ENCODE measurements around the gene MTUS2.

MTUS2 gene

GRCh38 chr13:29418026-29418425 is 597.9 kb downstream of the MTUS2 start:
- no peak for TF ChIP-seq GABPA (IDR thresholded peaks at IDR 0.05; ENCODE audit: low read depth)
- TF ChIP-seq SPI1 (IDR thresholded peaks at IDR 0.05; ENCODE audit: borderline replicate concordance, low read depth): no peak
- TF ChIP-seq CTCF (IDR thresholded peaks at IDR 0.05; ENCODE audit: insufficient read depth, low read length): no peak
- no peak for TF ChIP-seq REST (IDR thresholded peaks at IDR 0.05; ENCODE audit: insufficient replicate concordance, low read depth)
- TF ChIP-seq POLR2AphosphoS5 (IDR thresholded peaks at IDR 0.05; ENCODE audit: low read depth): no peak
- Histone ChIP-seq H3K27me3 (ENCODE audit: insufficient read depth, poor library complexity, severe bottlenecking) (peaks cover 15% of the 10 kb centered on the region), H3K27ac (replicated peaks) (no peak overlapping the region), H3K4me3 (replicated peaks; ENCODE audit: insufficient read depth, low read length) (no peak overlapping the region)
- no peak for DNase-seq (ENCODE audit: low read depth in 1 of 2, low spot score in 1 of 2)

GRCh38 chr13:29421118-29421517 is 601.0 kb downstream of the MTUS2 start:
- DNase-seq (ENCODE audit: low read depth in 1 of 2, low spot score in 1 of 2): no peak
- Histone ChIP-seq H3K27me3 (ENCODE audit: insufficient read depth, poor library complexity, severe bottlenecking) (peaks cover 15% of the 10 kb centered on the region), H3K4me3 (replicated peaks; ENCODE audit: insufficient read depth, low read length) (no peak overlapping the region), H3K27ac (replicated peaks) (no peak overlapping the region)
- TF ChIP-seq CTCF (IDR thresholded peaks at IDR 0.05; ENCODE audit: insufficient read depth, low read length) (no peak), POLR2AphosphoS5 (IDR thresholded peaks at IDR 0.05; ENCODE audit: low read depth) (no peak)

- TF ChIP-seq REST (IDR thresholded peaks at IDR 0.05; ENCODE audit: insufficient replicate concordance, low read depth): no peak
- TF ChIP-seq GABPA (IDR thresholded peaks at IDR 0.05; ENCODE audit: low read depth): no peak
- TF ChIP-seq SPI1 (IDR thresholded peaks at IDR 0.05; ENCODE audit: borderline replicate concordance, low read depth): no peak
- no peak for TF ChIP-seq POLR2AphosphoS5 (IDR thresholded peaks at IDR 0.05; ENCODE audit: low read depth)
- no peak for TF ChIP-seq CTCF (IDR thresholded peaks at IDR 0.05; ENCODE audit: insufficient read depth, low read length)
Measured at GRCh38 chr13:29422015-29422414, 601.9 kb downstream of the MTUS2 start.

GRCh38 chr13:29423050-29423449 is 602.9 kb downstream of the MTUS2 start:
- DNase-seq (ENCODE audit: low read depth in 1 of 2, low spot score in 1 of 2): no peak
- Histone ChIP-seq H3K27ac (replicated peaks) (no peak overlapping the region), H3K27me3 (ENCODE audit: insufficient read depth, poor library complexity, severe bottlenecking) (peaks cover 30% of the 10 kb centered on the region), H3K4me3 (replicated peaks; ENCODE audit: insufficient read depth, low read length) (no peak overlapping the region)
- TF ChIP-seq REST (IDR thresholded peaks at IDR 0.05; ENCODE audit: insufficient replicate concordance, low read depth): no peak
- no peak for TF ChIP-seq CTCF (IDR thresholded peaks at IDR 0.05; ENCODE audit: insufficient read depth, low read length)
- TF ChIP-seq POLR2AphosphoS5 (IDR thresholded peaks at IDR 0.05; ENCODE audit: low read depth): no peak
- TF ChIP-seq SPI1 (IDR thresholded peaks at IDR 0.05; ENCODE audit: borderline replicate concordance, low read depth): no peak
- no peak for TF ChIP-seq GABPA (IDR thresholded peaks at IDR 0.05; ENCODE audit: low read depth)

More at GRCh38 chr13:29422015-29422414, 601.9 kb downstream of the MTUS2 start:
- Histone ChIP-seq H3K27ac (replicated peaks) (no peak overlapping the region), H3K4me3 (replicated peaks; ENCODE audit: insufficient read depth, low read length) (no peak overlapping the region), H3K27me3 (ENCODE audit: insufficient read depth, poor library complexity, severe bottlenecking) (peaks cover 21% of the 10 kb centered on the region)
- DNase-seq (ENCODE audit: low read depth in 1 of 2, low spot score in 1 of 2): no peak

All from HL-60 (cell line).